Epithelial cell of alveolus of lung (primary cell): ENCODE data around the gene MAGEB4. TPM values are rescaled to one million over a fixed set of nuclear protein-coding genes. Genes with fewer than 3 reads are reported as not detected.

ENCODE experiments used
- total RNA-seq: library from RNA; depleted of rRNA; stranded (reverse); fragments of >200 nt; gene quantifications from 2 replicates; pipeline ENCODE4 v1.2.1, GENCODE V29; 2015

Gene MAGEB4
- not detected in 2 replicates for total RNA-seq

GRCh38 chrX:30241724-30242415 lies at the start of gene MAGEB4:
MAGEB4 (plus strand) TSS chrX:30242000; CDS start chrX:30242136, 136 bp downstream.

GRCh38 chrX:30215357-30215843 lies 26.4 kb upstream of the MAGEB4 start, which contains the start of gene MAGEB2:
MAGEB2 (plus strand) TSS chrX:30215563; CDS start chrX:30218581, 3,018 bp downstream.

GRCh38 chrX:30230395-30230794 lies 11.4 kb upstream of the MAGEB4 start, which contains the start of gene MAGEB3:
MAGEB3 (plus strand) TSS chrX:30230657; CDS start chrX:30235925, 5,268 bp downstream.

GRCh38 chrX:30246769-30247489 lies 5.1 kb downstream of the MAGEB4 start, which contains the start of gene MAGEB1:
MAGEB1 (plus strand) TSS chrX:30247146; CDS start chrX:30250494, 3,348 bp downstream.

Other genes with a start within 250 kb of the MAGEB4 start
- gene MAGEB2, start 26.4 kb upstream of the MAGEB4 start, total RNA-seq = not detected in 2 replicates
- gene MAGEB3, start 11.3 kb upstream of the MAGEB4 start, total RNA-seq = not detected in 2 replicates
- not detected in 2 replicates for gene MAGEB1, start 5.1 kb downstream of the MAGEB4 start, total RNA-seq
- gene NR0B1, start 67.4 kb downstream of the MAGEB4 start, total RNA-seq = 0.13 and 0.16 TPM in 2 replicates